ENCODE results near the gene C1QTNF2. TPM values are rescaled to one million over a fixed set of nuclear protein-coding genes. Genes with fewer than 3 reads are reported as not detected.

Gene C1QTNF2
- total RNA-seq, 1 donor from 2014 or later: 0.17 TPM

GRCh38 chr5:160297776-160298175, 72.7 kb downstream of the C1QTNF2 start:
- no peak for DNase-seq

Other genes starting within 250 kb of the C1QTNF2 start
- not detected in 2 replicates for gene FABP6, start 141.1 kb downstream of the C1QTNF2 start, total RNA-seq
- 8.0 and 10.4 TPM in 2 replicates for gene CCNJL, start 58.1 kb downstream of the C1QTNF2 start, total RNA-seq
- gene FAM200C, start 29.4 kb upstream of the C1QTNF2 start, total RNA-seq: 3.8 and 4.8 TPM in 2 replicates
- gene SLU7, start 48.5 kb upstream of the C1QTNF2 start, total RNA-seq: 84.8 and 96.5 TPM in 2 replicates
- gene PTTG1, start 51.2 kb upstream of the C1QTNF2 start, total RNA-seq: 60.4 and 190 TPM in 2 replicates